ENCODE results near the gene F8.

GRCh38 chrX:155023907-155024833, 1.6 kb upstream of the F8 start:
- TF ChIP-seq CTCF (conservative IDR thresholded peaks at IDR 0.05; ENCODE audit: low read depth, low read length), result no peak
- TF ChIP-seq EZH2 (IDR thresholded peaks at IDR 0.05; ENCODE audit: low read length, unreplicated experiment), result no peak
- no peak for TF ChIP-seq EZH2phosphoT487 (IDR thresholded peaks at IDR 0.05; ENCODE audit: borderline replicate concordance, low read length)
